ENCODE measurements around the gene HSD3B7. TPM values are rescaled to one million over a fixed set of nuclear protein-coding genes. Genes with fewer than 3 reads are reported as not detected.
A peak's percentile ranks its signal among the peaks of the same experiment; 100 is the strongest.
"Not testable (repeated sequence)": the region's sequence is repeated elsewhere in the genome, so short reads cannot be mapped to it uniquely, and the experiment has no call there.

The HSD3B7 gene
- polyA plus RNA-seq, 4 donors = 9.4 to 10.1 (median 9.7) TPM

GRCh38 chr16:31017756-31018155 lies 32.7 kb downstream of the HSD3B7 start:
- not testable (repeated sequence) for DNase-seq (ENCODE audit: low read depth in 4 of 4, low spot score in 3 of 4)

GRCh38 chr16:31020536-31020935 lies 35.5 kb downstream of the HSD3B7 start:
- DNase-seq (ENCODE audit: low read depth in 4 of 4, low spot score in 3 of 4) = no peak

DNA sequence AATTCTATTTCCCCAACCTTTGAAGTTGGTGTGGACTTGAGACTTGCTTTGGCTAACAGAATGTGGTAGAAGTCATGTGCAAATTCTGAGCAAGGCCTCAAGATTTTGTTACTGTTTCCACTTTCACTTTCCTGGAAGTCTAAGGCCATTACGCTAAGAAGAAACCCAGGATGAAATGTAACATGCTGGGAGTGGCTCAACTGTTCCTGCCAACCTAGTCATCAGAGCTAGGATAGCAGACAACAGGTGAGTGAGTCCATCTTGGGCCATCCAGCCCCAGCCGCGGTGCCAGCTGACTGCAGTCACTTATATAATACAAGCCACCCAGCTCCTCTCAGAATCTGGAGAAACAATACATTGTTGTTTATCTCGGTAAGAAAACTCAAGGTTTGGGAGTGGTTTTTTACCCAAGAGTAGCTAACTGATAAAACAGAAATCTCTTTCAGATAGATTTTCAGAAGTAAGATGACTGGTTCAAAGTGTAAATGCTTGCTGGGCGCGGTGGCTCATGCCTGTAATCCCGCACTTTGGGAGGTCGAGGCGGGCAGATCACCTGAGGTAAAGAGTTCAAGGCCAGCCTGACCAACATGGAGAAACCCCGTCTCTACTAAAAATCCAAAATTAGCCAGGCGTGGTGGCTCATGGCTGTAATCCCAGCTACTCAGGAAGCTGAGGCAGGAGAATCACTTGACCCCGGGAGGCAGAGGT lies 37.7 kb downstream of the HSD3B7 start:
- DNase-seq (ENCODE audit: low read depth in 4 of 4, low spot score in 3 of 4) = no peak

DNA sequence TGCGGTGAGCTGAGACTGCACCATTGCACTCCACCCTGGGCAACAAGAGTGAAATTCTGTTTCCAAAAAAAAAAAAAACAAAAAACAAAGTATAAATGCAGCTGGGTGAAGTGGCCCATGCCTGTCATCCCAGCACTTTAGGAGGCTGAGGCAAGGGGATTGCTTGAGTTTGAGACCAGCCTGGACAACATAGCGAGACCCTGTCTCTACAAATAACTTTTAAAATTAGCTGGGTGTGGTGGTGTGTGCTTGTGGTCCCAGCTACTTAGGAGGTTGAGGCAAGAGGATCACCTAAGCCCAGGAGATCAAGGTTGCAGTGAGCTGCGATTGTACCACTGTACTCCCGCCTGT lies 38.2 kb downstream of the HSD3B7 start:
- no peak for DNase-seq (ENCODE audit: low read depth in 4 of 4, low spot score in 3 of 4)

DNA sequence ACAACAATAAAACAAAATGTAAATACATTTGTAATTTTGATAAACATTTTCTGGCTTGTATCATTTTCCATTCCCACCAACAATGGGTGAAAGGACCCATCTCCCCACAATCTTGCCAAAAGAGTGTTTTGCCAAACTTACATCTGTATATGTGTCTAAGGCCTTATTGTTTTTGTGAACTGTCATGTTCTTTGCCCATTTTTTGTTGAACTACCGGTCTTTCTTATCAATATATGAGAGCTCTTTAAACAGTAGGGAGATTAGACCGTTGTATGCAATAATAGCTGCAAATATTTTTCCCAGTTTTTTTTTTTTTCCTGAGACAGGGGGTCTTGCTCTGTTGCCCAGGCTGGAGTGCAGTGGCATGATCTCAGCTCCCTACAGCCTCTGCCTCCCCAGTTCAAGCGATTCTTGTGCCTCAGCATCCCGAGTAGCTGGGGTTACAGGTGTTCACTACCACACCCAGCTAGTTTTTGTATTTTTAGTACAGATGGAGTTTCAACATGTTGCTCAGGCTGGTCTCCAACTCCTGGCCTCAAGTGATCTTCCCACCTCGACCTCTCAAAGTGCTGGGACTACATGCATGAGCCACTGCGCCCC lies 38.7 kb downstream of the HSD3B7 start:
- no peak for DNase-seq (ENCODE audit: low read depth in 4 of 4, low spot score in 3 of 4)

- no peak for DNase-seq (ENCODE audit: low read depth in 4 of 4, low spot score in 3 of 4)
Measured at GRCh38 chr16:31025339-31025738, 40.3 kb downstream of the HSD3B7 start.

- no peak for DNase-seq (ENCODE audit: low read depth in 4 of 4, low spot score in 3 of 4)
Measured at GRCh38 chr16:31029272-31029671, 44.3 kb downstream of the HSD3B7 start.

DNA sequence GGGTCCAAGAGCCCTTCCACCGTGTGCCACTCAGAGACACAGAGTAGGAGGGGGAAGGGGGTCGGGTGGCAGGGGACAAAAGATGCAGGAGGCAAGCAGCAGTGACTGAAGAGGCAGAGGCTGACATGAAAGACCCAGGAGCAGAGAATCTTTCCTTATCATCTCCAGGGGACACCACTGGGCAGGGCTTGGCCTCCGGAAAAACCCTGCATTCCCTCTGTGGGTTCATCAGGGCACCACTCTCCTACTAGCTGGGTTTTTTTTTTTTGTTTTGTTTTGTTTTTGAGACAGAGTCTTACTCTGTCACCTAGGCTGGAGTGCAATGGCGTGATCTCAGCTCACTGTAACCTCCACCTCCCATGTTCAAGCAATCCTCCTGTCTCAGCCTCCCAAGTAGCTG lies 46.3 kb downstream of the HSD3B7 start:
- no peak for DNase-seq (ENCODE audit: low read depth in 4 of 4, low spot score in 3 of 4)

- DNase-seq (ENCODE audit: low read depth in 4 of 4, low spot score in 3 of 4) = peak; percentile 93 to 98 (median 95)
Measured at GRCh38 chr16:31032736-31033708, 48.0 kb downstream of the HSD3B7 start, which contains the start of gene STX4. Gene STX4 (plus strand): TSS chr16:31033558. CDS start chr16:31033806, 248 bp downstream.

- peak; percentile 65 to 73 (median 68) for DNase-seq (ENCODE audit: low read depth in 4 of 4, low spot score in 3 of 4)
Measured at GRCh38 chr16:31033709-31034492, 48.9 kb downstream of the HSD3B7 start.

GRCh38 chr16:31036691-31037090 lies 51.7 kb downstream of the HSD3B7 start:
- no peak for DNase-seq (ENCODE audit: low read depth in 4 of 4, low spot score in 3 of 4)

Other genes starting within 250 kb of the HSD3B7 start
- 10 to 100 TPM; 24.9 to 32.7 (median 29.5) TPM for gene PHKG2, start 236.8 kb upstream of the HSD3B7 start, polyA plus RNA-seq (ENCODE audit: insufficient read length in 4 of 4)
- 10 to 100 TPM in 1 of 4 donors, 1 to 10 TPM in 3; 7.5 to 12.7 (median 7.7) TPM for gene CFAP119, start 223.1 kb upstream of the HSD3B7 start, polyA plus RNA-seq (ENCODE audit: insufficient read length in 4 of 4)
- 100 to 1,000 TPM; 123 to 134 (median 130) TPM for gene RNF40, start 222.9 kb upstream of the HSD3B7 start, polyA plus RNA-seq (ENCODE audit: insufficient read length in 4 of 4)
- gene ZNF629, start 198.0 kb upstream of the HSD3B7 start, polyA plus RNA-seq (ENCODE audit: insufficient read length in 4 of 4) = 10 to 100 TPM; 27.2 to 28.7 (median 27.8) TPM
- gene BCL7C, start 91.1 kb upstream of the HSD3B7 start, polyA plus RNA-seq (ENCODE audit: insufficient read length in 4 of 4) = 10 to 100 TPM; 39.5 to 50.6 (median 42.1) TPM
- 1 to 10 TPM; 6.6 to 7.5 (median 7.3) TPM for gene CTF1, start 88.6 kb upstream of the HSD3B7 start, polyA plus RNA-seq (ENCODE audit: insufficient read length in 4 of 4)
- gene FBXL19, start 61.6 kb upstream of the HSD3B7 start, polyA plus RNA-seq (ENCODE audit: insufficient read length in 4 of 4) = 10 to 100 TPM; 18.4 to 33.3 (median 23.6) TPM
- gene ORAI3, start 36.1 kb upstream of the HSD3B7 start, polyA plus RNA-seq (ENCODE audit: insufficient read length in 4 of 4) = 10 to 100 TPM; 18.9 to 24.1 (median 20.3) TPM
- 10 to 100 TPM; 15.9 to 19.2 (median 16.4) TPM for gene SETD1A, start 27.5 kb upstream of the HSD3B7 start, polyA plus RNA-seq (ENCODE audit: insufficient read length in 4 of 4)
- 1 to 10 TPM in 3 of 4 donors, under 1 TPM in 1; 0.73 to 2.1 (median 1.2) TPM for gene STX1B, start 25.4 kb downstream of the HSD3B7 start, polyA plus RNA-seq (ENCODE audit: insufficient read length in 4 of 4)
- 10 to 100 TPM; 31.8 to 41.9 (median 35.2) TPM for gene STX4, start 48.4 kb downstream of the HSD3B7 start, polyA plus RNA-seq (ENCODE audit: insufficient read length in 4 of 4)
- 1 to 10 TPM; 3.9 to 7.6 (median 4.5) TPM for gene ZNF668, start 89.0 kb downstream of the HSD3B7 start, polyA plus RNA-seq (ENCODE audit: insufficient read length in 4 of 4)
- 10 to 100 TPM; 11.2 to 14.5 (median 13.0) TPM for gene ZNF646, start 89.2 kb downstream of the HSD3B7 start, polyA plus RNA-seq (ENCODE audit: insufficient read length in 4 of 4)
- 1 to 10 TPM; 1.1 to 1.4 (median 1.2) TPM for gene PRSS53, start 103.7 kb downstream of the HSD3B7 start, polyA plus RNA-seq (ENCODE audit: insufficient read length in 4 of 4)
- 10 to 100 TPM; 64.9 to 90.5 (median 71.9) TPM for gene VKORC1, start 109.6 kb downstream of the HSD3B7 start, polyA plus RNA-seq (ENCODE audit: insufficient read length in 4 of 4)
- 10 to 100 TPM; 32.9 to 50.8 (median 35.8) TPM for gene BCKDK, start 123.2 kb downstream of the HSD3B7 start, polyA plus RNA-seq (ENCODE audit: insufficient read length in 4 of 4)
- gene KAT8, start 132.5 kb downstream of the HSD3B7 start, polyA plus RNA-seq (ENCODE audit: insufficient read length in 4 of 4) = 10 to 100 TPM; 63.3 to 68.3 (median 67.3) TPM
- 10 to 100 TPM; 58.9 to 87.4 (median 63.5) TPM for gene PRSS8, start 150.5 kb downstream of the HSD3B7 start, polyA plus RNA-seq (ENCODE audit: insufficient read length in 4 of 4)
- 1 to 10 TPM; 1.2 to 1.8 (median 1.6) TPM for gene PRSS36, start 164.9 kb downstream of the HSD3B7 start, polyA plus RNA-seq (ENCODE audit: insufficient read length in 4 of 4)
- 100 to 1,000 TPM; 601 to 671 (median 647) TPM for gene FUS, start 194.9 kb downstream of the HSD3B7 start, polyA plus RNA-seq (ENCODE audit: insufficient read length in 4 of 4)
- gene PYCARD, start 217.6 kb downstream of the HSD3B7 start, polyA plus RNA-seq (ENCODE audit: insufficient read length in 4 of 4) = 10 to 100 TPM in 3 of 4 donors, 1 to 10 TPM in 1; 9.1 to 13.4 (median 10.9) TPM
- under 1 TPM; 0.08 to 0.17 (median 0.11) TPM for gene TRIM72, start 228.9 kb downstream of the HSD3B7 start, polyA plus RNA-seq (ENCODE audit: insufficient read length in 4 of 4)
- not detected for gene PYDC1, start 231.9 kb downstream of the HSD3B7 start, polyA plus RNA-seq (ENCODE audit: insufficient read length in 4 of 4)